Liver (tissue), 9 donors: ENCODE data around the gene COLEC11. TPM values are rescaled to one million over a fixed set of nuclear protein-coding genes. Genes with fewer than 3 reads are reported as not detected.

ENCODE experiments used
- DNase-seq: peaks from one replicate; pipeline ENCODE4 v3.0.0-alpha.2; 2017; ENCODE audit warnings: low spot score
- H3K27ac ChIP-seq, 2 donors: one replicate each; pipeline ENCODE4 v1.7.0; 2013; ENCODE audit warnings: inconsistent platforms in 2 of 2, low read length in 2 of 2, control low read depth in 1 of 2, low read depth in 1 of 2, mild to moderate bottlenecking in 1 of 2
- H3K27me3 ChIP-seq, 4 donors: one replicate each; pipeline versions ENCODE4 v1.6.1 to v1.7.0; 2013; ENCODE audit warnings: low read length in 3 of 4, inconsistent platforms in 1 of 4, mild to moderate bottlenecking in 1 of 4, moderate library complexity in 1 of 4; ENCODE audit not compliant: control insufficient read depth in 4 of 4, insufficient read depth in 4 of 4
- H3K36me3 ChIP-seq, 4 donors: one replicate each; pipeline versions ENCODE4 v1.6.1 to v1.7.0; 2013; ENCODE audit warnings: low read length in 3 of 4, mild to moderate bottlenecking in 3 of 4, low read depth in 1 of 4, moderate library complexity in 1 of 4; ENCODE audit not compliant: control insufficient read depth in 4 of 4, insufficient read depth in 3 of 4
- H3K4me1 ChIP-seq, 4 donors: one replicate each; pipeline versions ENCODE4 v1.6.1 to v1.7.0; 2013; ENCODE audit warnings: low read length in 3 of 4, mild to moderate bottlenecking in 3 of 4, moderate library complexity in 1 of 4; ENCODE audit not compliant: control insufficient read depth in 4 of 4, insufficient read depth in 4 of 4
- H3K4me3 ChIP-seq, 3 donors: one replicate each; pipeline versions ENCODE4 v1.6.1 to v1.7.0; 2013; ENCODE audit warnings: low read length in 3 of 3, control low read depth in 1 of 3, low read depth in 1 of 3, mild to moderate bottlenecking in 1 of 3
- H3K9ac ChIP-seq, 2 donors: one replicate each; pipeline ENCODE4 v1.7.0; 2013; ENCODE audit warnings: low read length in 2 of 2, mild to moderate bottlenecking in 2 of 2, moderate library complexity in 2 of 2, control low read depth in 1 of 2, low read depth in 1 of 2
- H3K9me3 ChIP-seq, 4 donors: one replicate each; pipeline versions ENCODE4 v1.6.1 to v1.7.0; 2013; ENCODE audit warnings: low read length in 3 of 4; ENCODE audit not compliant: control insufficient read depth in 4 of 4
- ATF3 ChIP-seq: IDR thresholded peaks from 2 replicates; pipeline ENCODE4 v1.6.1; 2016; ENCODE audit warnings: antibody characterized with exemption
- CTCF ChIP-seq: fragments of 150-350 bp; IDR thresholded peaks from 2 replicates; pipeline ENCODE4 v1.5.1; 2017; ENCODE audit warnings: improper control_type of control experiment, low read depth, low read length; ENCODE audit not compliant: missing input control
- EGR1 ChIP-seq, 2 donors: IDR thresholded peaks; 2 replicates each; pipeline ENCODE4 v1.6.1; 2016 to 2018; ENCODE audit warnings: antibody characterized with exemption in 2 of 2, low read depth in 2 of 2
- FOXA1 ChIP-seq: IDR thresholded peaks from 2 replicates; pipeline ENCODE4 v1.6.1; 2016; ENCODE audit warnings: antibody characterized with exemption
- FOXA2 ChIP-seq: IDR thresholded peaks from 2 replicates; pipeline ENCODE4 v1.6.1; 2016; ENCODE audit warnings: antibody characterized with exemption
- GABPA ChIP-seq, 2 donors: IDR thresholded peaks in 1 of 2; conservative IDR thresholded peaks in 1 of 2; 2 replicates each; pipeline ENCODE4 v1.6.1; 2016; ENCODE audit warnings: antibody characterized with exemption in 2 of 2, mild to moderate bottlenecking in 1 of 2, moderate library complexity in 1 of 2
- HNF4A ChIP-seq, 2 donors: conservative IDR thresholded peaks; 2 replicates each; pipeline ENCODE4 v1.6.1; 2016; ENCODE audit warnings: antibody characterized with exemption in 2 of 2, mild to moderate bottlenecking in 2 of 2
- HNF4G ChIP-seq: IDR thresholded peaks from 2 replicates; pipeline ENCODE4 v1.6.1; 2016; ENCODE audit warnings: antibody characterized with exemption
- JUND ChIP-seq, 2 donors: IDR thresholded peaks; 2 replicates each; pipeline ENCODE4 v1.6.1; 2016; ENCODE audit warnings: antibody characterized with exemption in 2 of 2
- MAX ChIP-seq: IDR thresholded peaks from 2 replicates; pipeline ENCODE4 v1.6.1; 2016; ENCODE audit warnings: antibody characterized with exemption
- NR2F2 ChIP-seq: IDR thresholded peaks from 2 replicates; pipeline ENCODE4 v1.6.1; 2016; ENCODE audit warnings: antibody characterized with exemption
- RAD21 ChIP-seq, 2 donors: IDR thresholded peaks; 2 replicates each; pipeline ENCODE4 v1.6.1; 2016; ENCODE audit warnings: antibody characterized with exemption in 2 of 2, mild to moderate bottlenecking in 2 of 2
- REST ChIP-seq: IDR thresholded peaks from 2 replicates; pipeline ENCODE4 v1.6.1; 2016; ENCODE audit warnings: antibody characterized with exemption, mild to moderate bottlenecking
- RXRA ChIP-seq, 2 donors: IDR thresholded peaks; 2 replicates each; pipeline ENCODE4 v1.6.1; 2017 to 2018; ENCODE audit warnings: antibody characterized with exemption in 2 of 2, mild to moderate bottlenecking in 1 of 2
- SP1 ChIP-seq: IDR thresholded peaks from 2 replicates; pipeline ENCODE4 v1.6.1; 2018; ENCODE audit warnings: antibody characterized with exemption, mild to moderate bottlenecking
- TAF1 ChIP-seq: conservative IDR thresholded peaks from 2 replicates; pipeline ENCODE4 v1.6.1; 2016; ENCODE audit warnings: antibody characterized with exemption, mild to moderate bottlenecking
- YY1 ChIP-seq: IDR thresholded peaks from 2 replicates; pipeline ENCODE4 v1.6.1; 2016; ENCODE audit warnings: antibody characterized with exemption, mild to moderate bottlenecking
- ZBTB33 ChIP-seq: IDR thresholded peaks from 2 replicates; pipeline ENCODE4 v1.6.1; 2016; ENCODE audit warnings: antibody characterized with exemption
- WGBS: extraction: QIAGEN DNeasy Blood & Tissue Kit; methylation state at CpG from one replicate; pipeline ENCODE4 v1.1.7; 2013; 5-methylcytosine and 5-hydroxymethylcytosine counted together
- polyA plus RNA-seq, 2 donors: library from polyadenylated mRNA; stranded (reverse) in 1 of 2; unstranded in 1 of 2; fragments of 200-250 nt in 1 of 2; fragments of >200 nt in 1 of 2; fragmentation: Nextera tagmentation in 1 of 2; extraction: Ambion mirVana in 1 of 2; gene quantifications; one replicate each; pipeline versions ENCODE4 v1.2.1 to v1.2.3, GENCODE V29; 2013 to 2015
- total RNA-seq, 2 donors: library from RNA; depleted of rRNA; stranded (reverse); fragments of >200 nt; gene quantifications; one replicate each; pipeline ENCODE4 v1.2.3, GENCODE V29; 2014
- donor health status: healthy.
- donor health status: healthy.
- donor health status: healthy.
- donor health status: healthy.
- donor health status: healthy.

Gene COLEC11
- total and polyA plus RNA-seq, 4 donors: 31.0 to 100 (median 70.9) TPM

- WGBS: 86% methylated on average over 18 of the region's 18 CpGs
These were observed 47.8 kb downstream of the COLEC11 start for GRCh38 chr2:3642521-3643215.

More at GRCh38 chr2:3642521-3643215, 47.8 kb downstream of the COLEC11 start:
- Histone ChIP-seq H3K4me3 (no peak overlapping the region), H3K9ac (no peak overlapping the region), H3K9me3 (no peaks in the 10 kb centered on the region), H3K27ac (no peak overlapping the region), H3K36me3 (peaks cover 0 to 8% (median 0%) of the 10 kb centered on the region in 4 donors), H3K27me3 (no peaks in the 10 kb centered on the region), H3K4me1 (no peaks in the 10 kb centered on the region)
- TF ChIP-seq FOXA1 (no peak), CTCF (no peak), REST (no peak), HNF4G (no peak), FOXA2 (no peak), TAF1 (no peak), SP1 (no peak), NR2F2 (no peak), GABPA (IDR thresholded peaks at IDR 0.05 in 1 of 2, conservative IDR thresholded peaks at IDR 0.05 in 1 of 2) (no peak), YY1 (no peak), JUND (IDR thresholded peaks at IDR 0.05) (no peak), EGR1 (IDR thresholded peaks at IDR 0.05; ENCODE audit: low read depth in 2 of 2) (no peak), RAD21 (IDR thresholded peaks at IDR 0.05) (no peak), ZBTB33 (no peak), HNF4A (conservative IDR thresholded peaks at IDR 0.05) (no peak), RXRA (IDR thresholded peaks at IDR 0.05) (no peak), ATF3 (no peak), MAX (no peak)
- no peak for DNase-seq
